ENCODE results near the gene TRPM3.
"Not testable (repeated sequence)": the region's sequence is repeated elsewhere in the genome, so short reads cannot be mapped to it uniquely, and the experiment has no call there.

The TRPM3 gene

DNA sequence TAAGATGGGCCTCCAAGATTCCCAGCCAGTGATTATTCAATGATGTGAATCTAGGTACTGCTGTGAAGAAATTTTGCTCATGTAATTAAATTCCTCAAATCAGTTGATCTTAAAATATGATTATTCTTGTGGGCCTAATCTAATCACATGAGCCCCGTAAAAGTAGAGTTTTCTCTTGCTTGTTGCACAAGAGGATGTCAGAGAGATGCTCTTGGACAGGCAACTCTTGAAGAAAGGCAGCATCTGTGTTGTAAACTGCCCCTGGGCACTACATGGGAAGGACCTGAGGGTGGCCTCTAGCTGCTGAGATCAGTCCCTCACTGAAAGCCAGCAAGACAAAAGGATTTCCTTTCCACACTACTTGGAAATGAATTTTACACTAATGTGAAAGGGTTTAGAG is 132.9 kb downstream of the TRPM3 start:
- DNase-seq, result no peak

DNA sequence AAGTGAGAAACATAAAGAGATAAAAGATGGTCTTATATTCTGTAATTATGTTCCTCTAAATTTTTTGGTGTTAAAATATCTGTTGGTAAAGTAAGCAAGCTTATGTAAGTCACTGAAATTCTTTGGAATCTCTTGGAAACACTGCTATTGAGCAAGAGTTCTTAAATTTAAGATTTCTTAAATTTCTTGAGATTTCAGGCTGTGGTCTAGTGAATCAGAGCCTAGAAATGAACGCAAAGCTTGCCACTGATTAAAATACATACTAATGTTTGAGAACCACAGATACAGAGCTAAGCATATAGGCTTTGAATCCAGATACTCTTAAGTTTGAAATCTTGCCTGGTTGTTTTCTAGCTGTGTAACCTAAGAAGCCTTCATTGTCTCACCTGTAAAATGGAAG is 133.4 kb downstream of the TRPM3 start:
- no peak for DNase-seq

DNA sequence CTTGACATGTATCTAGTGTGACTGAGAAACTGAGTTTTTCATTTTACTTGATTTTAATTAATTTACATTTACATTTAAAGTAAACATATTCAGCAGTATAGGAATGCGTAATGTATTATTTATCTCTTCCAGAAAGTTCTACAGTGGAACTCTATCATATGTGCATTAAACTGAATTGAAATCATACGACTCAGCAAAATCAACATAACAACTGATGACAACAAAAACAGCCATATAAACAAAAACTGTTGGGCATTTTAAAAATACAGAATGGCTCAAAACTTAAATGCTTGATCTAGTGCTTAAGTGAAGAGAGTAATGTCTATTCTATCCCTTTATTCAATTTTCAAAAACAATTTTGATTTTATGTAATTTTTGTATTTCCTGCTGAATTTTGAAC is 134.4 kb downstream of the TRPM3 start:
- no peak for DNase-seq

DNA sequence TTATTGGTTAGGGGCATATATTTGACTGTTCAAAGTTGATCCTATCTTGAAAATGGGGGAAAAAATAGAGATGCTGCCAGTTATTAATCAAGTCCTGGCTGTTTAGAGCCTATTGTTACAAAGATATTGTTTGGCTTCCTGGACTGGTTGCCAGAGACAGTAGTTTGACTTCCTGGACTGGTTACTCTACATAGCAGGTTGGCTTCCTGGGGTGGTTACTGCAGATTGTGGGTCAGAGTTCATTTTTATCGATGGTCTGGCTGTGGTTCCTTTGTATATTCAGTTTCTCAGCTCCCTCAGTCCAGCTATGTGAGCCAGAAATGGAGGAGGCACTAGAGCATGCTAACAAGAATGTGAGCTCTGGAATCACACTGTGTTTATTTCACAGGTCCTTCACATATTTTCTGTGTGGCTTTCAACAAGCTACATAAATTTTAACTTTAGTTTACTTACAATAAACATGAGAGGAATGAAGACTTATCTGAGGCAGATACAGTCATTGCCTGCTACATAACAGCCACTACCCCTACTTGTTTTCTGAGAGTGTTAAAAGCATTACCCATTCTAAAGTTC is 137.6 kb downstream of the TRPM3 start:
- DNase-seq, result no peak

DNA sequence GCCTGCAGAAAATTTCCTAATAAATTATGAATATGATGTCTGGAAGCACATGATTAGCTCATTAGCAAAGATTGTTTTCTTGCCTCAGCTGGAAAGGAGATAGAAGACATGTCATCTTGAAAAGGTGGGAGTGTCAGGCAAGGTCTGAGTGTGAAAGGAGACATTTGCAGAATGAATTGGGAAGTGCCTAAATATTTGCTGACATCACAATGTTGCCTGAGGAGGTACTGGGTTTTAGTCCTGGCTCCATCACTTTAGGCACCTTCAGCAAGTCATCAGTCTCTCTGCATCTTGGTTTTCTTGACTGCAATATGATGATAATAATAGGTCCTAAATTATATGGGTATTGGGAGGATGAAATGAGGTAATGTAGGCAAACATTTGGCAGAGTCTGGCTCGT is 140.1 kb downstream of the TRPM3 start:
- no peak for DNase-seq

DNA sequence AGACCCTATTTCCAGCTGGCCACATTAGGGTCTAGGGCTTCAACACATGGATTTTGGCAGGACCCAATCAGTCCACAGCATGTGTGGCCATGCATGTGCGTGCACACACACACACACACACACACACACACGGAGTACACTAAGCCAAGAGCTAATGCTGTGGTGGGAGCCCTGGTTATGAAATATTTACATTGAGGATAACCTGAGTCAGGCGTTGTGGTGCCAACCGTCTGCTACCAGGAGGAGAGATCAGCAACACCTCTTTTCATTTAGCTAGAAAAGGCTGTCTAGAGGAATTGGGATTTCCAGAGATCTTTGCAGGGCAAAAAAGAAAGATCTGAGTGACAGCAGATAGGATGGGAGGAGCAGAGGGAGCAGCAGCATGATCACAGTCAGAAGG is 141.5 kb downstream of the TRPM3 start:
- DNase-seq, result no peak

DNA sequence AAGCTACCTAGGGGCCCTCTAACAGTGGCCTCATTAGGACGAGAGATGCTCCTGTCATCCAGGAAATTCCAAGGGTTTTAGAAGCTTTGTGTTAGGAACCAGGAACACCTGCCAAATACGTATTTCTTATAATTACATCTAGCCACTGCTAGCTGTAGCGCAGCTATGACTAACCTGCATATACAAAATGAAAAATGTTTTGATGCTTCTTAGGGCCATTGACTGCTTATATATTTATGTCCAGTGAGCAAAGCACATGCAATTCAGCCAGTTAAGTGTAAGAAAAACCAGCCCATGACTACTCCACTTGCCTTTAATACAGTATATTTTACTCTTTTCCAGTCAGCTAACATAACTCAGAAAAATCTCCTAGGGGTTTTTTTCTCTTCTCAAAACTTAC is 143.3 kb downstream of the TRPM3 start:
- DNase-seq, result no peak

DNA sequence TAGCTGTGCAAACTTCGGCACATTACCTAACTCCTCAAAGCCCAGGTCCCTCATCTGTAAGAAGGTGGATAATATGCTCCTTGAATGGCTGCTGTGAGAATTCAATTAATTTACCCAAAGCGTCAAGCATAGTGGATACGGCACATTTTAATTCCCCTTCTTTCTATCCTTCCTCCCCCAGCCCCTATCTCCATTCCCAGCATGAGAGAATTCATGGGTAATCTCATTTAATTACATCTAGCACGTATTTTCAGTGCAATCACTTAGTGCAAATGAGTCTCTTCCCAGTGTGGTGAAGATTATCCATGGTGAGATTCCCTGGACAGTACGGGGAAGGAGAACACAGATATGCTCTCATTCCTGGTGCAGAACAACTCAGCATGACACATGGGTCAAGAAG is 145.6 kb downstream of the TRPM3 start:
- no peak for DNase-seq

DNA sequence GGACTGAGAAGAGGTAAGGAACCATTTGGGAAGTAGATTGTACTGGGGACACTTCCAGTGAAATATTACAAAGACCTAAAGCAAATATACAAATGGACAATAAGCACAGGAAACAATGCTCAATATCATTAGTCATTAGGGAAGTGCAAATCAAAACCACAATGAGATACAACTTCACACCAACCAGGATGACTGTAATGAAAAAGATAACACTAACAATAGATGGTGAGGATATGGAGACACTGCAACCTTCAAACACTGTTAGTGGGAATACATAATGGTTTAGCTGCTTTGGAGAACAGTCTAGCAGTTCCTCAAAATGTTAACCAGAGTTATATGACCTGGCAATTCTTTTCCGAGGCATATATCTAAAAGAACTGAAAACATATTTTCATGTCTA is 149.7 kb downstream of the TRPM3 start:
- no peak for DNase-seq

DNA sequence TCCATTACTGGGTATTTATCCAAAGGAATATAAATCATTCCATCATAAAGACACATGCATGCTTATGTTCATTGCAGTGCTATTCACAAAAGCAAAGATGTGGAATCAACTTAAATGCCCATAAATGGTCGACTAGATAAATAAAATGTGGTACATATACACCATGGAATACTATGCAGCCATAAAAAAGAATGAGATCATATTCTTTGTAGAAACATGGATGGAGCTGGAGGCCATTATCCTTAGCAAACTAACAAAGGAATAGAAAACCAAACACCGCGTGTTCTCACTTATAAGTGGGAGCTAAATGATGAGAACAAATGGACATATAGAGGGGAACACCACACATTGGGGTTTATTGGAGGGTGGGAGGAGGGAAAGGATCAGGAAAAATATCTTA is 155.0 kb downstream of the TRPM3 start:
- DNase-seq, result not testable (repeated sequence)

DNA sequence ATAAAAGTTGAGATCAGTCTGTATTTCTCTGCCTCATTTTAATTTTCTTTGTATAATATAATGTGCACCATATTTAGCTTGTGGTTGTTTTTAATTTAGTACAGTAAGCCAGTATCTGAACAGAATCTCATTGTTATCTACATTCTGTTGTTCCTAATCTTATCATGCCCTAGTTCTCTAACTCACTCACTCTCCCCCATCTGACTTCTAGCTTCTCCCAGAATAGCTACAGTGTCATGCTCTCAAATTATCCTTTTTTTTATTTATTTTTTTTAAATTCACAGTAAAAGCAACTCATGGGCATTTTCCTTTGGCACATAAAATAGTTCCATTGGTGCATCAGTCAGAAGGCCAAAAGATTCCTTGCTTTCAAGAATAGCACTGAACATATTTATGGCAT is 156.6 kb downstream of the TRPM3 start:
- no peak for DNase-seq

DNA sequence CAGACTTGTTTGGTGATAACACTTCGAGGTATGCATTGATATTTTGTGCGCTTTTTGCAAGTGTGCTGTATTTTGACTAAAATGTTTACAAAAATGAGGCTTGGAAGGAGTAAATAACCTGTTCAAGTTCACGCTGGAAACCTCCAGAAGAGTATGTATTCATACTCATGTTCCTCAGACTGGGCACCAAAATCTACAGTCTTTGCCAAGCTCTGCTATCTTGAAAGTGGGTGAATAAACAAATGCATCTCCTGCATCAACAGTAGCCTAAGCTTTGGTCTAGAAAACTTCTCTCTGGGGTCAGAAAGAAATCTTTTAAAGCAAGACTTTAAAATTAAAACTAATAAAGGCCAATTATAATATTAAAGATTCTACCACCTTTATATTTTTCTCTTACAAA is 157.9 kb downstream of the TRPM3 start:
- no peak for DNase-seq

DNA sequence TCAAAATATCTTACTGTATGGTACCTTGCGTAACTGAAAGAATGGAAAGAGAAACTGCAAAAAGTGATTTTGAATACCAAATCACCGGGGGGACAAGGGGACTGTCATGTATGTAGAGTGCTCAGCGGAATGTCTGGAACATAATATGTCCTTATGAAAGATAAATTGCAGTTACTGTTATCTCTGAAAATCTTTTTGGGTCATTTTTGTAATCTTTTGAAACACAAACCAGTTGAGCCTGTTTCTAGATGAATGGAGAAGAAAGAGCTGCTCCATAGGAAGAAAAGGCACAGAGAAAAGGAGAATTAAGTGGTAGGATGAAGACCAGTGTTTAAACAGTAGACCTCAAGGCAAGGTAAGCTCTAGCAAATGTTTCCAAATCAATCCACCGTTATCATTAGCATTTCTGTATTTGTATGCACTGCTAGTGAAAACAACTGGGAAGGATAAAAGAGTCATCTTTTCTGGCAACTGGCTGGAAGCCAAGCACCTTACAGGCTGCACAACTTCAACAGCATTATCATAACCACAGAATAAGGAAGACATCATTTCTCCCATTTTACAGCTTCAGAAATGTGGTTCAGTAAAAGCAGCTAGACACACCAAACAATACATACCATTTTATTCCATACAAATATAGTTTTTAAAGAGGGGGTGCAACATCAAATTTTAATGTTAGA is 158.5 kb downstream of the TRPM3 start:
- no peak for DNase-seq

DNA sequence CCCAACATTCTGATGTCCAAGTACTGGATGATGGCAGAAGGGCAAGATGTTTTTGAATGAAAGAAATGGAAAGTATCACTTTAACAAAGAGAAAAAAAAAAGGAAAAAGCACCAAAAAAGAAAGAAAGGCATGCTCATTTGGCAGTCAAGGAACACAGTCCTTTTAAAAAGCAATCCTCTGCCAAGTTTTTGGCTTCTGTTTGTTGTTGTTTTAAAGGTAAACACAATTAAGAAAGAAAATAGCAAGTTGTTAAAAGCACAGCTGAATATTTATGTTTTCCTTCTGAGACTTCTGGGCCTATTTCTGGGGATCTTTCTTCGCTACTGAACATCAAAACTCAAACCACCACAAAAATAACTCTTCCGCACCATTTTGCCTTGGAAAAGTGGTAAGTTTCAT is 162.1 kb downstream of the TRPM3 start:
- no peak for DNase-seq

DNA sequence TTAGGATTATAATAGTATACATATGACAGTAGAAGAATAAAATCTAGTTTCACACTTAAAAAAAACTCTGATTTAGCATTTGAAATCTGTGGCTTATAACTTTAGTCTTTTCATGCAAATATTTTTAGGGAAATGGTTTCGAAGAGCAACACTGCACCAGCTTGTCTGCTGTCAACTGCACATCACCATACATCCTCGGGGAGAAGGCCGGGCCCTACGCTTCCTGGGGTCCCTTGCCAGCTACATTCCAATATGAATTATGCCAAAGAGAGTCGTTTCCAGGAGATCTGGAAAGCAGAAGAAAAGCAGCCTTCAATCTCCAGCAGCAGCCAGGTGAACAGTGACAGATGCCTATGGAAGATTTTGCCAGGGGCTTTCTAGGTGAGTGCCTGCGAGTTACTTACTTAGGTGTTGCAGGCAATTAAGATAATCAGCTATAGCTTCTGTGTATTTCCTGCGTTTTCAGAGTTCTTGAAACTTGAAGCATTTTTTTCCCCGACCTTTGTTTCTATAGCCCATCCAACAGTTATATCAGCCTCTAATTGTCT is 166.8 kb downstream of the TRPM3 start:
- no peak for DNase-seq

DNA sequence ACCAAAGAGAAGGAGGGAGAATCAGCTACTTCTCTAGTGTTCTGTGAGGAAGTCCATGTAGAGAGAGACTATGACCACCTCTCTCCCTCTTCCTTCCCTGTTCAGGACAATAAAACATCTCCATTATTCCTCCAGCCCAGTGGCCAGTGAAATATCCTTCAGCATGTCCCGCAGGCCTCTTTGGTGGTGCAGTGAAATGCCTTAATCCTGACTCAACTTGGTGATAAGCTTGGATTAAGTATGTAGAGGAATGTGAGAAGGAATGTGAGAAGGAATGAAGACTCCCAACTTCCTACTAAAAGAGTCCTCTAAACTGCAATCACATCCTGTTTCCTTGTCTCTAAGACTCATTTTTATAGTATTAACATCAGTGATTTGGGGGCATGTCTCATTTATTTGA is 167.3 kb downstream of the TRPM3 start:
- DNase-seq, result no peak

DNA sequence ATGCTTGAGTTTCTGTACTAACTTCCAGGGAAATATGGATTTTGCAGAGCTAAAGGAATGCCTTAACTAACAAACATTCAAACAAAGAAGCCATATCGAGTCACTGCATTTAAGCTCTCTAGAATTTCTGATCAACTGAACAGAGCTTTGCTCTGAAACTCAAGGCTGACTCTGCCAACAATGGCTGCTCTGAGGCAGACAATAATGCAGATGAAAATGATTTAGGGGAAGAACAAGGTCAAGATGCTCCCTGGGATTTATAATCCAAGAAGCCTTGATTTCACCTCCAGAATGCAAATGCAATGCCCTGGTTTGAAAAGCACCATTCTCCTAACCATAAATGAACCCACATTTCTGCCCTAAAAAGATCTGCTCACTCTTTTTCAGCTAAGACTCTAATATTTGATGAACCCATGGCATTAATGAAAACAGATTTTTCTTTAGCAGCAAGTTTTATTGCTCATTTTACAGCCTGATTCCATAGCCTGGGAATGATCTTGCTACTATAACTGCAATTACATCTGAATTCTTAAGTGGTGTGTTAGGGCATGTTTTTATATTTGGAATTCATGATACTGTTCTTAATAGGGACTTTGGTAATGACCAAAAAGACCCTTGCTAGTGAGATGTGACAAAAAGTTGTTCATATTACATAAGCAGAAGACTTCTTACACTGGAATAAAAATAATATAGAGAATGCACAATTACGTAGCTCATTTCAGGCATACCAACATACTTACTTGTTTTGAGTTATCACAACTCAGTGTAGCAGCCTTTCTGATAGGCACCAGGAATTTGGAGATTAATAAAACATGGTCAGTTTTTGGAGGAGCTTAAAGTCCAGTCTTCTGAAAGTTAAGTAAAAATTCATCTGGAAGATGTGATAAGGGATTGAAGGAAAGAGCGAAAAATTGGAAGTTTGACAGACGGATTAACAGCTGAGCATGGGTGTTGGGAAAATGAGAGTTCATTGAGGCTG is 169.4 kb downstream of the TRPM3 start:
- no peak for DNase-seq

DNA sequence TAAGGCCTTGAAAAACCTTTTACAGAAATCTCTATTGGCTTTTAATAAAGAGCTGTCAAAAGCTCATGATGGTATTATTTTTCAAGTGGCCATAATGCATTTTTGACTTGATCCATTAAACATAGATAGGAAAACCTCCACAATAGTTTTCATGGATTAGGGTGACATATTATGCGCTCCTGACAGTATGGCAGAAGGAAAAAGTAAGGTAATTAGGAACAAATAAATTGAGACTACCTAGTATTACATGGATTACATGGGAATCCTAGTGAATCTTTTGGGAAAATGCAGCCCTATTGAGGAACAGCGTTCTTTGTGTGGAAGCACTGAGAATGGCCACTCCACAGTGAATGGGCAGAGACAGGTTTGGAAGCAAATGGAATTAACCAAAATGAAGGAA is 171.2 kb downstream of the TRPM3 start:
- no peak for DNase-seq

DNA sequence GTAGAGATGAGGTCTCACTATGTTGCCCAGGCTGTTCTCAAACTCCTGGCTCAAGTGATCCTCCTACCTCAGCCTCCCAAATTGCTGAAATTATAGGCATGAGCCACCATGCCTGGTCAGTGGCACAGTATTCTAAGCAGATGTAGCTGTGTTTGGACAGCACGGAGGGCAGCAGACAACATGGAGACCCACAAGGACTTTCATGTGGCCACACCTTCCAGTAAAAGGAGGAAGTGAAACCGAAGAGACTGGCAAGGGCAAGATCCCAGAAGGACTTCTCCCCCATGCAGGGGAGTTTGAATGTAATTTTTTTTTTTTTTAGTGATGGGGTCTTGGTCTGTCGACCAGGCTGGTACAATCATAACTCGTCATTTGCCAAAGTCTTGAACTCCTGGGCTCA is 172.2 kb downstream of the TRPM3 start:
- DNase-seq, result no peak

DNA sequence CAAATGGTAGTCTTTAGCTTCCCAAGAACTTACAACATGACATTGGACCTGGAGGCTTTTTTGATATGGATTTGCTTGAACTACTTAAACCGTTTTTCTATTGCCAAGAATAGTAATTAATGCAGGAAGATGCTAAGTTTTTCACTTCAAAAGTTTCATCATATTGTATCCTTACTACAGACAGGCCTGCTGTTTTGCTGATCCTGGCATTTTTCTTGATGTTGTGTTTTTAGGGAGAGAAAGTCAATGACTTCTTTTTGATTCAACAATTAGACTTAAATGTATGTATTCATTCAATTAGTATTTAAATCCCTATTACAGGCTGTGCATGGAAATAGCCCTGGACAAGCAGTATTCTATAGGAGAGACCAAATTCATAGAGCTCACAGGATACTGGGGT is 172.7 kb downstream of the TRPM3 start:
- no peak for DNase-seq

DNA sequence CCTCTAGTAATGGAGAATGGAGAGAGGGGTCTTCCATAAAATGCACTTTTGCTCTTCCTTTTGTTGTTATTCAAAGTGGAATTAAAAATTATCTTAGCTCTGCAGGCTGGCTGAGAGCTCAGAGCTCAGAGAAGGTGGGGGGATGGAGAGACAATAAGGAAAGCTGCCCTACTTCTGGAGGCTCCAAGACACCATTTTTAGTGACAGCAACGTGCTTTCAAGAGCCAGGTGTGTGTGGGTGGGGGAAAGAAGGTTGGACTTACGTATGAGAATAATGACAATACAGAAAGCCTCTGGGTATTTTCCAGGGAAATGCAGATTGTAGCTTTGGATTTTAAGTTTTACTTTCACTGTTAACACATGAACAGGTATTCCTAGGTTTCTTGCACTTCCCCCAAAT is 173.9 kb downstream of the TRPM3 start:
- DNase-seq, result no peak

DNA sequence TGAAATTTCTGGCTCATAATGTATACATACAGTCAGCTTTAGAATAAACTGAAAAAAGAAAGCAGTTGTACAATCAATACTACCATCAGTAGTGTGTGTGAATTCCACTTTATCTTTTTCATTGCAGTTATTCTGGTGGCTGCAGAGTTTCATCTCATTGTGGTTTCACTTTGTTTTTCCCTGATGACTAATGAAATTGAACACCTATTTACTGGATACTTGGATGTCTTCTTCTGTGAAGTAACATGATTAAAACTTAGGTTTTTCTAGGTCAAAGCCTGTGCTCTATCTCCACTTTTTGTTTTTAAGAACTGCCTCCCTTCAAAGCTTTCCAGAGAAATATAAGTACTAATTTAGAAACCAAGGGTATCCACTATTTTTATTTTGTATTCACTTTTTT is 174.3 kb downstream of the TRPM3 start:
- DNase-seq, result no peak

DNA sequence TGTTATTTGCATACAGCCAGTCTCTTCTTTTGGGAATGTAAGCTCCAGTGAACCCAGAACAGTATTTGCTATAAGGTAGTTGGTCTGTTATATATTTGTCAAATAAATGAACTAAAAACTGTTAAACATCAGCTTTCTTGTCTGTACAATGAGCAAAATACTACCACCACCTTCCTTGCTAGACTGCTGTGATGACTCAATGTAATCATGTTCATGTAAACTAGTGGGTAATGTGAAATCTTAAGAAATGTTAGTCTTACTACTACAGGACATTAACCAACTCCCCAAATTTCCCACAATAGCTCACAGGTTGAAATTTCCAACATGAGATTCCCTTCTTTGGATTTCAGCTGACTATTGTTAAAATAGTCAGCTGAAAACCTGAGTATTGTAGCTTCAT is 176.1 kb downstream of the TRPM3 start:
- no peak for DNase-seq

DNA sequence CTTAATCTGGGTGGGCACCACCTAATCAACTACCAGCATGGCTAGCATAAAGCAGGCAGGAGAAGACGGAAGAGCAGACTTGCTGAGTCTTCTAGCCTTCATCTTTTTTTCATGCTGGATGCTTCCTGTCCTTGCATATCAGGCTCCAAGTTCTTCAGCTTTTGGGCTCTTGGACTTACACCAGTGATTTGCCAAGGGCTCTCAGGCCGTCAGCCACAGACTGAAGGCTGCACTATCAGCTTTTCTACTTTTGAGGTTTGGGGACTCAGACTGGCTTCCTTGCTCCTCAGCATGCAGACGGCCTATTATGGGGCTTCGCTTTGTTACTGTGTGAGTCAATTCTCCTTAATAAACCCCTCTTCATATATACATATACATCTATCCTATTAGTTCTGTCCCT is 180.2 kb downstream of the TRPM3 start:
- no peak for DNase-seq
